T-cell (primary cell): ENCODE data around the gene ERAP2. TPM values are rescaled to one million over a fixed set of nuclear protein-coding genes. Genes with fewer than 3 reads are reported as not detected.

ENCODE experiments used
- ATAC-seq, 4 experiments: fragments of 200-7000 bp in 3 of 4; fragments of 150-1000 bp in 1 of 4; cut with Tn5 transposase; replicated peaks in 1 of 4; 1 replicate in 3 of 4; 2 replicates in 1 of 4; pipeline ENCODE4 v1.10.0; 2021; ENCODE audit warnings: moderate library complexity in 3 of 4, mild to moderate bottlenecking in 2 of 4, moderate number of reproducible peaks in 1 of 4
- CTCF ChIA-PET, 2 donors: fragments of 300-600 bp; sonication (Branson Sonifier 250); formaldehyde crosslinking; loops; one replicate each; lab custom pipeline; 2022; ENCODE audit warnings: antibody characterized with exemption in 2 of 2; lab: Charles Lee
- POLR2A ChIA-PET, 2 donors: fragments of 300-600 bp; sonication (Branson Sonifier 250); formaldehyde crosslinking; loops; one replicate each; lab custom pipeline; 2022; ENCODE audit warnings: antibody characterized with exemption in 2 of 2; lab: Charles Lee
- DNase-seq, 35 experiments: peaks; one replicate each; pipeline versions ENCODE4 v3.0.0 to v3.0.0-alpha.2; 2013 to 2023
- H3K27ac ChIP-seq: one replicate; pipeline ENCODE4 v1.5.1; 2013; ENCODE audit warnings: low read length
- H3K27me3 ChIP-seq, 2 experiments: replicated peaks in 1 of 2; 1 replicate in 1 of 2; 2 replicates in 1 of 2; pipeline versions ENCODE4 v1.6.1 to v1.7.0; 2013; ENCODE audit warnings: low read length in 1 of 2, mixed read lengths in 1 of 2; ENCODE audit not compliant: control insufficient read depth in 2 of 2, insufficient read depth in 2 of 2; ENCODE audit errors: extremely low read depth in 1 of 2
- H3K36me3 ChIP-seq, 2 donors: 1 replicate in 1 of 2; 2 replicates in 1 of 2; pipeline versions ENCODE4 v1.6.1 to v1.7.0; 2013; ENCODE audit warnings: low read length in 1 of 2; ENCODE audit not compliant: control insufficient read depth in 2 of 2, insufficient read depth in 1 of 2; ENCODE audit errors: extremely low read depth in 1 of 2
- H3K4me1 ChIP-seq, 2 experiments: 1 replicate in 1 of 2; 2 replicates in 1 of 2; pipeline versions ENCODE4 v1.6.1 to v1.7.0; 2013; ENCODE audit warnings: low read length in 2 of 2, mixed read lengths in 1 of 2; ENCODE audit not compliant: insufficient read depth in 2 of 2, control insufficient read depth in 1 of 2; ENCODE audit errors: extremely low read depth in 1 of 2
- H3K4me3 ChIP-seq, 2 donors: 1 replicate in 1 of 2; 2 replicates in 1 of 2; pipeline versions ENCODE4 v1.5.1 to v1.7.0; 2013; ENCODE audit warnings: mild to moderate bottlenecking in 2 of 2, low read length in 1 of 2, moderate library complexity in 1 of 2; ENCODE audit not compliant: control insufficient read depth in 1 of 2; ENCODE audit errors: extremely low read depth in 1 of 2
- H3K9me3 ChIP-seq: 2 replicates; pipeline ENCODE4 v1.7.0; 2013
- H3K27ac Mint-ChIP-seq, 2 donors: one replicate each; pipeline ENCODE4 v1.8.0; 2020 to 2021; ENCODE audit warnings: mild to moderate bottlenecking in 2 of 2, mixed read lengths in 2 of 2
- H3K27me3 Mint-ChIP-seq, 2 donors: one replicate each; pipeline ENCODE4 v1.8.0; 2021 to 2022; ENCODE audit warnings: mixed read lengths in 2 of 2
- H3K36me3 Mint-ChIP-seq: one replicate; pipeline ENCODE4 v1.8.0; 2021; ENCODE audit warnings: mixed read lengths
- H3K4me1 Mint-ChIP-seq, 3 donors: one replicate each; pipeline ENCODE4 v1.8.0; 2020 to 2022; ENCODE audit warnings: mixed read lengths in 3 of 3, mild to moderate bottlenecking in 1 of 3
- H3K4me3 Mint-ChIP-seq, 3 donors: one replicate each; pipeline ENCODE4 v1.8.0; 2020 to 2022; ENCODE audit warnings: mild to moderate bottlenecking in 3 of 3, mixed read lengths in 3 of 3, moderate library complexity in 3 of 3
- H3K9me3 Mint-ChIP-seq, 3 donors: one replicate each; pipeline ENCODE4 v1.8.0; 2020 to 2022; ENCODE audit warnings: mixed read lengths in 3 of 3
- WGBS: methylation state at CpG from one replicate; pipeline ENCODE4 v1.1.5; 2013; ENCODE audit warnings: missing lambda C conversion rate; ENCODE audit not compliant: insufficient coverage; 5-methylcytosine and 5-hydroxymethylcytosine counted together
- total RNA-seq, 35 experiments: library from RNA in 6 of 35; stranded (reverse) in 6 of 35; fragments of 120-200 nt in 1 of 35; gene quantifications; one replicate each; pipeline versions ENCODE4 v1.2.1 to v1.2.4 and lab custom pipeline; 2013 to 2026

ERAP2 gene
- total RNA-seq, 5 donors from 2014 or later (not counting 1 experiment from before 2014, with no cell fraction given): 40.4 to 162 (median 71.6) TPM

DNA sequence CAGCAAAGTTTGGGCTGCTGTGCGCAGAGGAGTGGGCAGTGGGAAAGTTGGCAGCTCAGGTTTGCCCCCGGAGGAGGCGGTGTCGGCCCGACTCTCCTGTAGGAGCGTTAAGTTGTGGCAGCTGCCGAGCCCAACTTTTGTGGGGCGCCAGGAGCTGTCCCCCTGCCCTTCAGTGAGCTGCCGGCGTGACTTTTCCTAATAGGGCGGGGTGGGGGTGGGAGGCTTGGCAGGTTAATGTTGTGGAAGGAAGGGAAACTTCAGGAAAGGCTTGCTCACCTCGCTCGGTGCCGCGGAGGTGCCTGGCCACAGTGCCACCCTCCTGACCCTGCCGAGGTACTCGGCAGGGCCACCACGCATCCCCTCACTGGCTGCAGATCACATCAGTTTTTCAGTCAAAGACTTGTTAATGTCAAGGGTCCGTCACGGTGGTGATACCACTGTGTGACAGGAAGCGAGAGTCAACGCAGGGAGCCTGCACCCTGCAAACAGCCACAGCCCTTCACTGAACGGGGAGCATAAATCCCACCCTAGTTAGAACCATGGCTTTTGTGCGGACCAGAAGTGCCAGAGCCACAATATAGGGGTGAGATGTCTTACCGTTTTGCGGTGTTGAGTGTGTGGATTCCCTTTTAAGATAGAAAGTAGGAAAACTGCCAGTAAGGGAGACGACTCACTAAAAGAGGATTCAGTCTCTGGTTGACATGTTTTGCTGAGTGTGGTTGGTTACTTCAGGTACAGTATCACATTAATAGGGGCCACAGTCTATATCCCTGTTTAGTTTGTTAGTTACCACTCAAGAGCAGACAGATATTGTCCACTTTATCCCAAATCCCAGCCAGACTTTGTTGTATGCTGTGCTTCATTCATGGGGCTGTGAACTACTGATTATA lies 60.4 kb downstream of the ERAP2 start:
- ATAC-seq (peak in 2 of 4 experiments; percentile 3), DNase-seq (peak in 33 of 35 experiments; percentile 10 to 60 (median 38))
- peaks cover 7% of the 10 kb centered on the region for H3K36me3 Mint-ChIP-seq
- peaks cover 0 to 2% of the 10 kb centered on the region in 2 donors for H3K36me3 ChIP-seq
- H3K4me1 ChIP-seq: peaks cover 21 to 62% of the 10 kb centered on the region in 2 experiments
- no peaks in the 10 kb centered on the region for H3K27me3 Mint-ChIP-seq
- WGBS: under 1% methylated on average over 21 of the region's 27 CpGs
- H3K27ac Mint-ChIP-seq: peak overlapping the region; percentile 94 to 97
- H3K4me3 Mint-ChIP-seq: peak overlapping the region; percentile 89 to 94 (median 90)
- peaks cover 71 to 72% (median 71%) of the 10 kb centered on the region in 3 donors for H3K4me1 Mint-ChIP-seq
- H3K9me3 ChIP-seq: no peaks in the 10 kb centered on the region
- peak overlapping the region; percentile 94 for H3K27ac ChIP-seq
- H3K4me3 ChIP-seq: peak overlapping the region; percentile 94 to 98
- ChIA-PET CTCF (interaction anchor here (0.6 to 3.0 kb wide), 12 partner anchors 9 to 184 kb away, joined by 3 to 17 read pairs (median 4); partner anchors contain the start of genes ERAP1 (in 1 of the 2) and ERAP2 (in 1 of the 2)), POLR2A (interaction anchor here (0.6 to 1.3 kb wide), 8 partner anchors 11 to 65 kb away, joined by 3 to 9 read pairs (median 3); no protein-coding TSS in a partner anchor)
- H3K27me3 ChIP-seq: no peaks in the 10 kb centered on the region
- no peaks in the 10 kb centered on the region for H3K9me3 Mint-ChIP-seq

DNA sequence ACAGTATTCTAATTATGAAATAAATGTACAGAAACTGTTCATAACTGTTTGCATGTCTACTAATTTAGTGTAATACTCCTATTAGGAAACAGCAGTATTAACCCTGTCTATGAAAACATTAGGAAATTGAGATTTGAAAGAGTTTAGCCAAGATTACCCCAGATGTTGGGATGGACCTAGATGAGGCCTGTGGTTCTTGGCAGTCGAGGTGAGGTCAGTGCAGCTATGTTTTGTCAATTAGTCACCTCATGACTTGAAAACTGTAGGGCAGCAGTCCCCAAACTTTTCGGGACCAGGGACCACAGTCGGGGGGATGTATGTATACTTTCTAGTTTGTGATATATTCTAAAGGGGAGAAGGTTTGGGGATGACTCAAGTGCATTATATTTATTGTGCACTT lies 64.3 kb downstream of the ERAP2 start:
- no peak for ATAC-seq
- Mint-ChIP-seq H3K36me3 (peaks cover 21% of the 10 kb centered on the region), H3K4me1 (peaks cover 76 to 83% (median 79%) of the 10 kb centered on the region in 3 donors), H3K27me3 (no peaks in the 10 kb centered on the region), H3K27ac (peak overlapping the region; percentile 75 to 79), H3K9me3 (no peaks in the 10 kb centered on the region), H3K4me3 (peak overlapping the region in 2 of 3 donors; percentile 36 to 70)
- CTCF ChIA-PET: interaction anchor here in 1 of 2 donors (1.5 to 1.7 kb wide), 2 partner anchors 22 to 72 kb away, joined by 4 to 8 read pairs; no protein-coding TSS in a partner anchor
- Histone ChIP-seq H3K4me1 (peaks cover 36 to 58% of the 10 kb centered on the region in 2 experiments), H3K27ac (no peak overlapping the region), H3K4me3 (no peak overlapping the region), H3K9me3 (no peaks in the 10 kb centered on the region), H3K36me3 (peaks cover 0 to 8% of the 10 kb centered on the region in 2 donors), H3K27me3 (no peaks in the 10 kb centered on the region)
- POLR2A ChIA-PET: interaction anchor here (0.5 to 0.8 kb wide), 3 partner anchors 23 to 1959 kb away, joined by 3 read pairs; no protein-coding TSS in a partner anchor
- DNase-seq: no peak
- no CpG with 5 or more reads among the region's 3 CpGs for WGBS

DNA sequence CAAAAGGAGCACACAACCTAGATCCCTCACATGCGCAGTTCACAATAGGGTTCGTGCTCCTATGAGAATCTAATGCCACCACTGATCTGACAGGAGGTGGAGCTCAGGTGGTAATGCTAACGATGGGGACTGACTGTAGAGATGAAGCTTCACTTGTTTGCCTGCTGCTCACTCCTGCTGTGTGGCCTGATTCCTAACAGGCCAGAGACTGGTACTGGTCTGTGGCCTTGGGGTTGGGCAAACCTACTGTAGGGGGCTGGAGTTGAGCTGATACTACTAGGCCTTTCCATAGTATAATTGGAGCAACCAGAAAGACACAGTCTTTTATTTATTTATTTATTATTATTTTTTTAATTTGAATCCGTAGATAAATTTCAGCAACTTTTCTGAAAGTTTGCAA lies 64.8 kb downstream of the ERAP2 start:
- Mint-ChIP-seq H3K36me3 (peaks cover 21% of the 10 kb centered on the region), H3K27ac (peak overlapping the region; percentile 53 to 73), H3K9me3 (no peaks in the 10 kb centered on the region), H3K4me3 (peak overlapping the region in 1 of 3 donors; percentile 70), H3K4me1 (peaks cover 81 to 88% (median 84%) of the 10 kb centered on the region in 3 donors), H3K27me3 (no peaks in the 10 kb centered on the region)
- 50% methylated on average over 2 of the region's 4 CpGs for WGBS
- peaks cover 0 to 8% of the 10 kb centered on the region in 2 donors for H3K36me3 ChIP-seq
- H3K9me3 ChIP-seq: no peaks in the 10 kb centered on the region
- ChIA-PET CTCF (interaction anchor here in 1 of 2 donors (1.5 to 1.7 kb wide), 2 partner anchors 22 to 72 kb away, joined by 4 to 8 read pairs; no protein-coding TSS in a partner anchor), POLR2A (interaction anchor here (0.5 to 0.9 kb wide), 2 partner anchors 24 to 49 kb away, joined by 3 to 5 read pairs; no protein-coding TSS in a partner anchor)
- H3K4me3 ChIP-seq: no peak overlapping the region
- peaks cover 37 to 60% of the 10 kb centered on the region in 2 experiments for H3K4me1 ChIP-seq
- H3K27me3 ChIP-seq: no peaks in the 10 kb centered on the region
- no peak overlapping the region for H3K27ac ChIP-seq
- ATAC-seq (no peak), DNase-seq (no peak)

DNA sequence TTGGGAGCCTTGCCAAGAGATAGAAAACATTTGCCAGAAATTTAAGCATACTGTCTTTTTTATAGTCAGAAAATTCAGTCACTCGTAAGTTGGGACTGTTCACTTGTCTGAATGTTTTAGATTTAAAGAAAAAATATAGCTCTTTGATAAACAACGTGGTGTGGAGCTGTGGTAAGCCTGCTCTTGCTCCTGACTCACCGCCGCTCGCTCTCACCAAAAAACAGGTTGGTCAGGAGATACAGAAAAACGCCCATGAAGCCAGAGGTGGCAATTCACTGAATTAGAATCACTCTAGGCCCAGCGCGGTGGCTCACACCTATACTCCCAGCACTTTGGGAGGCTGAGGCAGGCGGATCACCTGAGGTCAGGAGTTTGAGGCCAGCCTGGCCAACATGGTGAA lies 65.8 kb downstream of the ERAP2 start:
- DNase-seq: peak in 4 of 35 experiments; percentile 23 to 31 (median 25)
- ChIA-PET POLR2A (interaction anchor here (0.6 to 0.9 kb wide), 2 partner anchors 19 to 48 kb away, joined by 3 to 5 read pairs; no protein-coding TSS in a partner anchor), CTCF (interaction anchor here (0.6 to 1.7 kb wide), 5 partner anchors 15 to 138 kb away, joined by 3 to 10 read pairs (median 4); no protein-coding TSS in a partner anchor)
- no peaks in the 10 kb centered on the region for H3K27me3 ChIP-seq
- Mint-ChIP-seq H3K4me1 (peaks cover 87 to 94% (median 93%) of the 10 kb centered on the region in 3 donors), H3K27ac (peak overlapping the region; percentile 8 to 70), H3K27me3 (no peaks in the 10 kb centered on the region), H3K4me3 (peak overlapping the region in 2 of 3 donors; percentile 2 to 31), H3K9me3 (no peaks in the 10 kb centered on the region), H3K36me3 (peaks cover 21% of the 10 kb centered on the region)
- no peaks in the 10 kb centered on the region for H3K9me3 ChIP-seq
- H3K4me3 ChIP-seq: no peak overlapping the region
- H3K36me3 ChIP-seq: peaks cover 0 to 8% of the 10 kb centered on the region in 2 donors
- WGBS: 79% methylated on average over 6 of the region's 9 CpGs
- H3K27ac ChIP-seq: no peak overlapping the region
- H3K4me1 ChIP-seq: peaks cover 37 to 63% of the 10 kb centered on the region in 2 experiments
- peak in 3 of 4 experiments; percentile 38 to 67 (median 52) for ATAC-seq

DNA sequence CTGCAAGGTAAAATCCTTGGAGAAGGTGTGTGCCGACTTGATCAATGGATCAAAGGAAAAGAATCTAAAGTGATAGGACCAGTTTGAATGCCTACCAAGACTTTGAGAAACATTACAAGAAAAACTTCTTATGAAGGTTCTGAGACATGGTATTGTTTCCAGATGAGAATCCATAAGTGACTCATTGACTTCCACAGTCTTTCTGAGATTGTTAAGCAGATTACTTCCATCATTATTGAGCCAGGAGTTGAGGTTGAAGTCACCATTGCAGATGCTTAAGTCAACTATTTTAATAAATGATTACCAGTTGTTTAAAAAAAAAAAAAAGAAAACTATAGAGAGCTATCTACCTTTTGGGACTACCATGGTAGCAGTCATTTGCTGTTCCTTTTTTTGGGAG lies 66.6 kb downstream of the ERAP2 start:
- no peak overlapping the region for H3K4me3 ChIP-seq
- Mint-ChIP-seq H3K36me3 (peaks cover 19% of the 10 kb centered on the region), H3K4me1 (peaks cover 87 to 93% (median 91%) of the 10 kb centered on the region in 3 donors), H3K4me3 (peak overlapping the region in 1 of 3 donors; percentile 47), H3K9me3 (no peaks in the 10 kb centered on the region), H3K27me3 (no peaks in the 10 kb centered on the region), H3K27ac (no peak overlapping the region)
- no peak for ATAC-seq
- no peaks in the 10 kb centered on the region for H3K9me3 ChIP-seq
- peaks cover 0 to 8% of the 10 kb centered on the region in 2 donors for H3K36me3 ChIP-seq
- no peak for DNase-seq
- no peaks in the 10 kb centered on the region for H3K27me3 ChIP-seq
- 100% methylated on average over 1 of the region's 1 CpG for WGBS
- peaks cover 37 to 59% of the 10 kb centered on the region in 2 experiments for H3K4me1 ChIP-seq
- CTCF ChIA-PET: interaction anchor here (0.6 kb wide), 2 partner anchors 12 to 176 kb away, joined by 4 to 8 read pairs; no protein-coding TSS in a partner anchor
- POLR2A ChIA-PET: interaction anchor here (0.6 kb wide), 3 partner anchors 16 to 227 kb away, joined by 3 to 4 read pairs (median 3); no protein-coding TSS in a partner anchor
- H3K27ac ChIP-seq: no peak overlapping the region
